Hepatocyte (in vitro differentiated cells): ENCODE measurements around the gene RDX.

ENCODE experiments used
- EZH2phosphoT487 ChIP-seq: fragments of 200-600 bp; sonication (generic); IDR thresholded peaks from one replicate; pipeline ENCODE4 v1.6.1; 2018; ENCODE audit warnings: antibody characterized with exemption, mild to moderate bottlenecking, low read depth, moderate library complexity; ENCODE audit not compliant: unreplicated experiment, severe bottlenecking
- TF ChIP-seq, protein P1 (sequence below): fragments of 200-600 bp; sonication (generic); IDR thresholded peaks from 2 replicates; pipeline ENCODE4 v1.5.1; 2016; ENCODE audit warnings: antibody characterized with exemption, mild to moderate bottlenecking; ENCODE audit not compliant: poor library complexity

DNA sequence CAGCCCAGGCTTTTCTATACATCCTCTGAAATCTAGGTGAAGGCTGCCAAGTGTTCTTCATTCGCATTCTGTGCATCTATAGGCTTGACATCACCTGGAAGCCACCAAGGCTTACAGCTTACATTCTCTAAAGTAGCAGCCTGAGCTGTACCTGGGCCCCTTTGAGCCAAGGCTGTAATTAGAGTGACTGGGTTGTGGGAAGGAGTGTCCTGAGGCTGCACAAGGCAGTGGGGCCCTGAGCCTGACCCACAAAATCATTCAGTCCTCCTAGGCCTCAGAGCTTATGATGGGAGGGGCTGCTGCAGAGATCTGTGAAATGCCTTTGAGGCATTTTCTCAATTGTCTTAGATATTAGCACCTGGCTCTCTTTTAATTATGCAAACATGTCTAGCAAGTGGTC, 33.0 kb upstream of the RDX start:
- TF ChIP-seq EZH2phosphoT487: no peak
- TF ChIP-seq, protein P1, sequence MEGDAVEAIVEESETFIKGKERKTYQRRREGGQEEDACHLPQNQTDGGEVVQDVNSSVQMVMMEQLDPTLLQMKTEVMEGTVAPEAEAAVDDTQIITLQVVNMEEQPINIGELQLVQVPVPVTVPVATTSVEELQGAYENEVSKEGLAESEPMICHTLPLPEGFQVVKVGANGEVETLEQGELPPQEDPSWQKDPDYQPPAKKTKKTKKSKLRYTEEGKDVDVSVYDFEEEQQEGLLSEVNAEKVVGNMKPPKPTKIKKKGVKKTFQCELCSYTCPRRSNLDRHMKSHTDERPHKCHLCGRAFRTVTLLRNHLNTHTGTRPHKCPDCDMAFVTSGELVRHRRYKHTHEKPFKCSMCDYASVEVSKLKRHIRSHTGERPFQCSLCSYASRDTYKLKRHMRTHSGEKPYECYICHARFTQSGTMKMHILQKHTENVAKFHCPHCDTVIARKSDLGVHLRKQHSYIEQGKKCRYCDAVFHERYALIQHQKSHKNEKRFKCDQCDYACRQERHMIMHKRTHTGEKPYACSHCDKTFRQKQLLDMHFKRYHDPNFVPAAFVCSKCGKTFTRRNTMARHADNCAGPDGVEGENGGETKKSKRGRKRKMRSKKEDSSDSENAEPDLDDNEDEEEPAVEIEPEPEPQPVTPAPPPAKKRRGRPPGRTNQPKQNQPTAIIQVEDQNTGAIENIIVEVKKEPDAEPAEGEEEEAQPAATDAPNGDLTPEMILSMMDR: no peak
